ENCODE results near the gene TMOD1. TPM values are rescaled to one million over a fixed set of nuclear protein-coding genes. Genes with fewer than 3 reads are reported as not detected.

The TMOD1 gene
- total RNA-seq, 2 donors from 2014 or later: 7.0 to 8.0 TPM

- Histone ChIP-seq H3K4me1 (replicated peaks) (no peaks in the 10 kb centered on the region), H3K36me3 (no peaks in the 10 kb centered on the region), H3K27ac (no peak overlapping the region), H3K4me3 (no peak overlapping the region), H3K27me3 (replicated peaks; ENCODE audit: insufficient read depth) (no peaks in the 10 kb centered on the region), H3K9me3 (no peaks in the 10 kb centered on the region)
- no peak for DNase-seq (ENCODE audit: low spot score)
- WGBS: 80% methylated on average over 10 of the region's 10 CpGs
- intact Hi-C loops (cut with DNase I): loop anchor here (2.0 to 5.0 kb wide), 3 partner anchors 38 to 57 kb away; partner anchors contain the start of gene TMOD1
- no peak for TF ChIP-seq POLR2AphosphoS5 (IDR thresholded peaks at IDR 0.05)
- no peak for TF ChIP-seq CTCF (IDR thresholded peaks at IDR 0.05)
- TF ChIP-seq POLR2A (IDR thresholded peaks at IDR 0.05): no peak
Observed at GRCh38 chr9:97559111-97559514, 57.6 kb downstream of the TMOD1 start.

- intact Hi-C loops (cut with DNase I): no loop called here
- no peak overlapping the region for H3K27ac ChIP-seq
Observed at GRCh38 chr9:97560154-97560553, 58.7 kb downstream of the TMOD1 start.

GRCh38 chr9:97560851-97561250, 59.4 kb downstream of the TMOD1 start:
- TF ChIP-seq POLR2AphosphoS5 (IDR thresholded peaks at IDR 0.05) (no peak), POLR2A (IDR thresholded peaks at IDR 0.05) (no peak), CTCF (IDR thresholded peaks at IDR 0.05) (no peak)
- DNase-seq (ENCODE audit: low spot score): no peak
- H3K27me3 ChIP-seq (replicated peaks; ENCODE audit: insufficient read depth): no peaks in the 10 kb centered on the region
- H3K36me3 ChIP-seq: no peaks in the 10 kb centered on the region
- intact Hi-C loops (cut with DNase I): no loop called here
- H3K9me3 ChIP-seq: no peaks in the 10 kb centered on the region
- H3K27ac ChIP-seq: no peak overlapping the region
- no peak overlapping the region for H3K4me3 ChIP-seq
- H3K4me1 ChIP-seq (replicated peaks): peaks cover 9% of the 10 kb centered on the region

More at GRCh38 chr9:97560154-97560553, 58.7 kb downstream of the TMOD1 start:
- no peak overlapping the region for H3K4me3 ChIP-seq
- H3K27me3 ChIP-seq (replicated peaks; ENCODE audit: insufficient read depth): no peaks in the 10 kb centered on the region
- 88% methylated on average over 6 of the region's 6 CpGs for WGBS
- DNase-seq (ENCODE audit: low spot score): no peak
- H3K9me3 ChIP-seq: no peaks in the 10 kb centered on the region
- no peak for TF ChIP-seq CTCF (IDR thresholded peaks at IDR 0.05)
- no peak for TF ChIP-seq POLR2AphosphoS5 (IDR thresholded peaks at IDR 0.05)
- TF ChIP-seq POLR2A (IDR thresholded peaks at IDR 0.05): no peak
- H3K4me1 ChIP-seq (replicated peaks): peaks cover 9% of the 10 kb centered on the region
- no peaks in the 10 kb centered on the region for H3K36me3 ChIP-seq

GRCh38 chr9:97561501-97561900, 60.0 kb downstream of the TMOD1 start:
- no peak overlapping the region for H3K27ac ChIP-seq
- WGBS: 77% methylated on average over 3 of the region's 3 CpGs
- TF ChIP-seq POLR2AphosphoS5 (IDR thresholded peaks at IDR 0.05) (no peak), CTCF (IDR thresholded peaks at IDR 0.05) (no peak), POLR2A (IDR thresholded peaks at IDR 0.05) (no peak)
- H3K9me3 ChIP-seq: no peaks in the 10 kb centered on the region
- intact Hi-C loops (cut with DNase I): no loop called here
- H3K4me3 ChIP-seq: no peak overlapping the region
- H3K27me3 ChIP-seq (replicated peaks; ENCODE audit: insufficient read depth): no peaks in the 10 kb centered on the region
- H3K36me3 ChIP-seq: no peaks in the 10 kb centered on the region
- no peak for DNase-seq (ENCODE audit: low spot score)
- H3K4me1 ChIP-seq (replicated peaks): peaks cover 9% of the 10 kb centered on the region

GRCh38 chr9:97562542-97562941, 61.1 kb downstream of the TMOD1 start:
- WGBS: 99% methylated on average over 5 of the region's 5 CpGs
- DNase-seq (ENCODE audit: low spot score): no peak
- Histone ChIP-seq H3K36me3 (no peaks in the 10 kb centered on the region), H3K9me3 (no peaks in the 10 kb centered on the region), H3K4me3 (no peak overlapping the region), H3K4me1 (replicated peaks) (peaks cover 13% of the 10 kb centered on the region), H3K27ac (no peak overlapping the region), H3K27me3 (replicated peaks; ENCODE audit: insufficient read depth) (no peaks in the 10 kb centered on the region)
- intact Hi-C loops (cut with DNase I): no loop called here
- no peak for TF ChIP-seq POLR2A (IDR thresholded peaks at IDR 0.05)
- TF ChIP-seq POLR2AphosphoS5 (IDR thresholded peaks at IDR 0.05): no peak
- TF ChIP-seq CTCF (IDR thresholded peaks at IDR 0.05): no peak
